Measurements from ENCODE around the gene FHL1. TPM values are rescaled to one million over a fixed set of nuclear protein-coding genes. Genes with fewer than 3 reads are reported as not detected.

Gene FHL1
- total and polyA plus RNA-seq, 5 donors = 255 to 871 (median 335) TPM

- intact Hi-C loops (cut with DNase I) = no loop called here
- Histone ChIP-seq H3K4me1 (ENCODE audit: control insufficient read depth, insufficient read depth, low read length) (peaks cover 2% of the 10 kb centered on the region), H3K9me3 (ENCODE audit: control insufficient read depth, low read length) (no peaks in the 10 kb centered on the region), H3K4me3 (ENCODE audit: low read length) (no peak overlapping the region), H3K27me3 (ENCODE audit: control insufficient read depth, insufficient read depth) (no peaks in the 10 kb centered on the region), H3K27ac (ENCODE audit: low read length) (no peak overlapping the region)
- WGBS = 51% methylated on average over 1 of the region's 1 CpG
- ATAC-seq = no peak
- DNase-seq = peak in 1 of 3 donors; percentile 51
Measured at GRCh38 chrX:136121788-136122187, 25.5 kb upstream of the FHL1 start.

GRCh38 chrX:136122207-136122606, 25.1 kb upstream of the FHL1 start:
- intact Hi-C loops (cut with DNase I) = no loop called here
- Histone ChIP-seq H3K4me1 (ENCODE audit: control insufficient read depth, insufficient read depth, low read length) (peaks cover 2% of the 10 kb centered on the region), H3K9me3 (ENCODE audit: control insufficient read depth, low read length) (no peaks in the 10 kb centered on the region), H3K27me3 (ENCODE audit: control insufficient read depth, insufficient read depth) (no peaks in the 10 kb centered on the region), H3K27ac (ENCODE audit: low read length) (no peak overlapping the region), H3K4me3 (ENCODE audit: low read length) (no peak overlapping the region)
- DNase-seq = no peak
- ATAC-seq = no peak
- WGBS = 81% methylated on average over 2 of the region's 2 CpGs

GRCh38 chrX:136125106-136125505, 22.2 kb upstream of the FHL1 start:
- Histone ChIP-seq H3K9me3 (ENCODE audit: control insufficient read depth, low read length) (no peaks in the 10 kb centered on the region), H3K4me3 (ENCODE audit: low read length) (no peak overlapping the region), H3K27ac (ENCODE audit: low read length) (no peak overlapping the region), H3K4me1 (ENCODE audit: control insufficient read depth, insufficient read depth, low read length) (peaks cover 2% of the 10 kb centered on the region), H3K27me3 (ENCODE audit: control insufficient read depth, insufficient read depth) (no peaks in the 10 kb centered on the region)
- WGBS = 95% methylated on average over 11 of the region's 11 CpGs
- intact Hi-C loops (cut with DNase I) = no loop called here
- no peak for DNase-seq
- ATAC-seq = no peak

- H3K4me1 ChIP-seq (ENCODE audit: control insufficient read depth, insufficient read depth, low read length) = peaks cover 2% of the 10 kb centered on the region
- WGBS = 44% methylated on average over 6 of the region's 6 CpGs
- no peak overlapping the region for H3K27ac ChIP-seq (ENCODE audit: low read length)
- H3K4me3 ChIP-seq (ENCODE audit: low read length) = no peak overlapping the region
- intact Hi-C loops (cut with DNase I) = no loop called here
- ATAC-seq (no peak), DNase-seq (no peak)
- H3K9me3 ChIP-seq (ENCODE audit: control insufficient read depth, low read length) = no peaks in the 10 kb centered on the region
- H3K27me3 ChIP-seq (ENCODE audit: control insufficient read depth, insufficient read depth) = no peaks in the 10 kb centered on the region
Measured at GRCh38 chrX:136126371-136126770, 21.0 kb upstream of the FHL1 start.

- ATAC-seq = no peak
- intact Hi-C loops (cut with DNase I) = no loop called here
Measured at GRCh38 chrX:136126872-136127406, 20.4 kb upstream of the FHL1 start.

DNA sequence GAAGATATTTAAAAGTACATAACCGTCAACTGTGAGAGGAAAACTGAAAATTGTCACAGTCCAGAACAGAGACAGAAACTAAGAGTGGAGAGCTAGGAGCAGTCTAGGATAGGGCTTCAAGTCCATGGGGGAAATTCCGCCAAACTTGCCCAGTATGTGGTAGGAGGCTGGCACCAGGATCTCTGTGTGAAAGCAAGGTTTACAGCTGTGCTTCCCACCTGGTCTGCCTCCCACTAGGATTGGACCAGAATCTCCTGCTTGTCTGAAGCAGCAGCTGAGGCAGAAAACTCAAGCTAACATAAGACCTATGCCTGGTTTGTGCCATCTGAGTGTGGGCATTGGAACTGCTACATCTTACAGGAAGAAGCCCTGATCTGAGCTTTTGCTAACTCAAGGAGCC, 18.6 kb upstream of the FHL1 start:
- WGBS = 86% methylated on average over 2 of the region's 2 CpGs
- H3K4me1 ChIP-seq (ENCODE audit: control insufficient read depth, insufficient read depth, low read length) = no peaks in the 10 kb centered on the region
- H3K27me3 ChIP-seq (ENCODE audit: control insufficient read depth, insufficient read depth) = no peaks in the 10 kb centered on the region
- no peak for ATAC-seq
- no peak overlapping the region for H3K27ac ChIP-seq (ENCODE audit: low read length)
- H3K4me3 ChIP-seq (ENCODE audit: low read length) = no peak overlapping the region
- no peak for DNase-seq
- intact Hi-C loops (cut with DNase I) = no loop called here
- no peaks in the 10 kb centered on the region for H3K9me3 ChIP-seq (ENCODE audit: control insufficient read depth, low read length)

More at GRCh38 chrX:136126872-136127406, 20.4 kb upstream of the FHL1 start:
- DNase-seq = no peak
- H3K4me1 ChIP-seq (ENCODE audit: control insufficient read depth, insufficient read depth, low read length) = peaks cover 2% of the 10 kb centered on the region
- no peaks in the 10 kb centered on the region for H3K9me3 ChIP-seq (ENCODE audit: control insufficient read depth, low read length)
- H3K27me3 ChIP-seq (ENCODE audit: control insufficient read depth, insufficient read depth) = no peaks in the 10 kb centered on the region
- no peak overlapping the region for H3K4me3 ChIP-seq (ENCODE audit: low read length)
- peak overlapping the region; percentile 64 for H3K27ac ChIP-seq (ENCODE audit: low read length)
- 19% methylated on average over 3 of the region's 3 CpGs for WGBS

GRCh38 chrX:136130931-136131833, 16.2 kb upstream of the FHL1 start:
- no peak for DNase-seq
- H3K27me3 ChIP-seq (ENCODE audit: control insufficient read depth, insufficient read depth) = no peaks in the 10 kb centered on the region
- no peak for ATAC-seq
- H3K27ac ChIP-seq (ENCODE audit: low read length) = no peak overlapping the region
- intact Hi-C loops (cut with DNase I) = no loop called here
- H3K9me3 ChIP-seq (ENCODE audit: control insufficient read depth, low read length) = no peaks in the 10 kb centered on the region
- H3K4me3 ChIP-seq (ENCODE audit: low read length) = no peak overlapping the region
- WGBS = 76% methylated on average over 6 of the region's 6 CpGs
- no peaks in the 10 kb centered on the region for H3K4me1 ChIP-seq (ENCODE audit: control insufficient read depth, insufficient read depth, low read length)

DNA sequence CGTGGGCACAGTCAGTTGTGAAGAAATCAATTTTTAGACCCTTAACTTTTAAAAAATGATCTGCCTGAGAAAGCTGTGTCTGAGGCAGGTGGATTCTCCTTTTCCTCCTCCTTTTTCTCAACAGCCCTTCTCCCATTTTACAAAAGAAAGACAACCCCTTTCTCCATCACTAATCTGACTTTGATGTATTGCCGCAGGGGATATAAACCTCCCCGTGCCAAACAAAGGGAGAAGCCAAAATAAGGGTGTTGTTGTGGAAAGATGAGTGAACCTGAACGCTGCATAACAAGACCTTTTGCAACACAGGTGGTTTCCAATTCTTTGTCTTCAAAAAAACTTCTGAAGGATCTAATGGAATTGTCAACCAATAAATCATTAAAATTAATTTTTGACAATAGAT, 8.4 kb upstream of the FHL1 start:
- H3K4me1 ChIP-seq (ENCODE audit: control insufficient read depth, insufficient read depth, low read length) = no peaks in the 10 kb centered on the region
- ATAC-seq = no peak
- no peak overlapping the region for H3K4me3 ChIP-seq (ENCODE audit: low read length)
- DNase-seq = no peak
- H3K27me3 ChIP-seq (ENCODE audit: control insufficient read depth, insufficient read depth) = no peaks in the 10 kb centered on the region
- H3K27ac ChIP-seq (ENCODE audit: low read length) = no peak overlapping the region
- intact Hi-C loops (cut with DNase I) = no loop called here
- no peaks in the 10 kb centered on the region for H3K9me3 ChIP-seq (ENCODE audit: control insufficient read depth, low read length)
- WGBS = 77% methylated on average over 4 of the region's 4 CpGs

DNA sequence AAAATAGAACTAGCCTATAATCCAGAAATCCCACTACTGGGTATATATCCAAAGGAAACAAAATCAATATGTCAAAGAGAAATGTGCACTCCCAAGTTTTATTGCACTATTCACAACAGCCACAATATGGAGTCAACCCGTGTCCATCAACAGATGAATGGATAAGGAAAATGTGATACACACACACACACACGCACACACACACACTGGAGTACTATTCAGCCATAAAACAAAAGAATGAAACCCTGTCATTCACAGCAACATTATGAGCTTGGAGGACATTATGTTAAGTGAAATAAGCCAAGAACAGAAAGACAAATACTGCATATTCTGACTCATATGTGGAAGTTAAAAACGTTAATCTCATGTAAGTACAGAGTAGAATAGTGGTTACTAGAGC, 5.8 kb upstream of the FHL1 start:
- WGBS = 82% methylated on average over 3 of the region's 3 CpGs
- DNase-seq (no peak), ATAC-seq (no peak)
- H3K4me3 ChIP-seq (ENCODE audit: low read length) = no peak overlapping the region
- no peaks in the 10 kb centered on the region for H3K27me3 ChIP-seq (ENCODE audit: control insufficient read depth, insufficient read depth)
- intact Hi-C loops (cut with DNase I) = loop anchor here in 1 of 4 donors (10.0 kb wide), 1 partner anchor 107 kb away; no protein-coding TSS in a partner anchor
- H3K9me3 ChIP-seq (ENCODE audit: control insufficient read depth, low read length) = no peaks in the 10 kb centered on the region
- no peaks in the 10 kb centered on the region for H3K4me1 ChIP-seq (ENCODE audit: control insufficient read depth, insufficient read depth, low read length)
- H3K27ac ChIP-seq (ENCODE audit: low read length) = no peak overlapping the region

DNA sequence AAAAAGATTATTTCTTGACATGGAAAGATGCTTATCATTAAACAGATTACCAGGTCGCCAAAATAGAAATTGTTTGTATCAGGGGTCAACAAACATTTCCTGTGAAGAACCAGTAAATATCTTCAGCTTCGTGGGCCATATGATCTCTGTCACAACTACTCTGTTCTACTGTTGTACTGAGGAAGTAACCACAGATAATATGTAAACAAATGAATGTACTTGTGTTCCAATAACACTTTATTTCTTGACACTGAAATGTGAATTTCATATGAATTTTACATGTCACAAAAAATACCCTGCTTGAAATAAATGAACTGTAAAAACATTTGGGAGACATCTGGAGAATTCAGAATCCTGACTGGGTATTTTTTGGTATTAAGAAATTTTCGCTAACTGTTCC, 4.7 kb upstream of the FHL1 start:
- intact Hi-C loops (cut with DNase I) = loop anchor here in 1 of 4 donors (10.0 kb wide), 1 partner anchor 108 kb away; no protein-coding TSS in a partner anchor
- Histone ChIP-seq H3K27me3 (ENCODE audit: control insufficient read depth, insufficient read depth) (no peaks in the 10 kb centered on the region), H3K9me3 (ENCODE audit: control insufficient read depth, low read length) (no peaks in the 10 kb centered on the region), H3K4me3 (ENCODE audit: low read length) (no peak overlapping the region), H3K27ac (ENCODE audit: low read length) (no peak overlapping the region), H3K4me1 (ENCODE audit: control insufficient read depth, insufficient read depth, low read length) (no peaks in the 10 kb centered on the region)
- no peak for ATAC-seq
- no peak for DNase-seq
- 62% methylated on average over 3 of the region's 3 CpGs for WGBS

DNA sequence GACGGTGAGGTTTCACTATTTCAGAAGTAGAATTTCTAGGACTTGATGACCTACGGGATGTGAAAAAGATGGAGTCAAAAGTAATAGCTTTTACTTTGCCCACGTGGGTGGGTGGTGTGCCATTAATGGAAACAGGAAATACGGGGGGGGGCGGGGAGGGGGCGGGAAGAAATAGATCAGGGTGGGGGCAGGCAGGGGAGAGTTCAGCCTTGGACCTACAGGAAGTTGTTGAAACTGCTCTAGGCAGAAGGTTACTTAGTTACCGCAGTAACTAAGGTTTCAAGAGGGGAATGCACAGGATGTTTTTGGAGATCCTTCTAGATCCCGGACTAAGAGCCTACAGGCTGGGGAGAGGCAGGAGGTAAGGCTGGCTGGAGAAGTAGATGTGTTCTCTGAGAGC, 3.6 kb upstream of the FHL1 start:
- H3K27me3 ChIP-seq (ENCODE audit: control insufficient read depth, insufficient read depth) = no peaks in the 10 kb centered on the region
- WGBS = 46% methylated on average over 8 of the region's 8 CpGs
- intact Hi-C loops (cut with DNase I) = loop anchor here in 1 of 4 donors (10.0 kb wide), 1 partner anchor 109 kb away; no protein-coding TSS in a partner anchor

More for the DNA sequence above, 3.6 kb upstream of the FHL1 start:
- Histone ChIP-seq H3K4me3 (ENCODE audit: low read length) (no peak overlapping the region), H3K27ac (ENCODE audit: low read length) (no peak overlapping the region), H3K9me3 (ENCODE audit: control insufficient read depth, low read length) (no peaks in the 10 kb centered on the region), H3K4me1 (ENCODE audit: control insufficient read depth, insufficient read depth, low read length) (no peaks in the 10 kb centered on the region)
- DNase-seq = no peak
- no peak for ATAC-seq

Measured in right cardiac atrium (tissue), 5 donors.